SW 1271 (cell line): Measurements from ENCODE around the gene SIX1.
A peak's percentile ranks its signal among the peaks of the same experiment; 100 is the strongest.

Experiments
- DNase-seq, 2 experiments: peaks; one replicate each; lab custom pipeline; 2025; lab: John Stamatoyannopoulos, UW

The SIX1 gene

DNA sequence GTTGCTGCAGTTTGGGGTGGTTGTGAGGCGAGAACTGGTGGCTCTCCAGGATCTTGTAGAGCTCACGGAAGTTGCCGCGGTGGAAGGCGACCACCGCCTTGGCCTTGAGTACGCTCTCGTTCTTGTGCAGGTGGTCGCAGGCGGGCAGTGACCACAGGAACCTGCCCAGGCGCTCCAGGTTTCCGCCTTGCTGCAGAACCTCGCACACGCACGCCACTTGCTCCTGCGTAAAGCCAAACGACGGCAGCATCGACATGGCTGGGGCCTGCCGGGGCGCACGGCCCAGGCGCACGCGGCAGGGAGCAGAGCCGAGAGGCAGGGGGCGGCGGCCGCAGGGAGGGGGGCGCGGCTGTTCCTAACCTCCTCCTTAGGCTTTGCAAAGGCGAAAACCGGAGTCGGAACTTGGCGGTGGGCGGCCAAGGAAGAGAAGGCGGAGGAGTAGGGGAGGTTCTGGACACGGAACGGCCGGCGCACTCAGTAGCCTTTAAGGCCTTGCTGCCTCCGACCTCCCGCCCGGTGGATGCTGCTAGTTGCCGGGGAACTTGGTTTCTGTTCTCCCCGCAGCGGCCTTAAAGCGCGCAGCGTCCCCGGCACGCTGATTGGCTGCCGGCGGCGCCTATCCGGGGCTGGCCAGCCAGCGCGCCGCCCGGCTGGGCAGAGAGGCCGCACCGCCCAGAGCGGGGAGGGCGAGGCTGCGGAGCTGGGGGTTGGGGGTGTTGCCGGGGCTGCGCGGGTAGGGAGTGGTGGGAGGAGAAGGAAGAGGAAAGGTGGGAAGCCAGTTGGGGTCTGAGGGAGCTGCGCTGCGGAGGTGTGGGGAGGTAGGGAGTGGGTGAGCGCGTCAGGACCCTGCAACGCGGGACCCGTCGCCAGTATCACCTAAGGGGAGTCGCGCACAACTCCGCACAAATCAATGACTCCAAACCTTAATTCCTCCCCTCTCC, at the start of gene SIX1:
TSS of gene SIX1 (minus strand) at position 544 of the 941 bp plus-strand sequence. CDS start at position 256, 288 bp downstream.
- peak; percentile 31 to 84 for DNase-seq

DNA sequence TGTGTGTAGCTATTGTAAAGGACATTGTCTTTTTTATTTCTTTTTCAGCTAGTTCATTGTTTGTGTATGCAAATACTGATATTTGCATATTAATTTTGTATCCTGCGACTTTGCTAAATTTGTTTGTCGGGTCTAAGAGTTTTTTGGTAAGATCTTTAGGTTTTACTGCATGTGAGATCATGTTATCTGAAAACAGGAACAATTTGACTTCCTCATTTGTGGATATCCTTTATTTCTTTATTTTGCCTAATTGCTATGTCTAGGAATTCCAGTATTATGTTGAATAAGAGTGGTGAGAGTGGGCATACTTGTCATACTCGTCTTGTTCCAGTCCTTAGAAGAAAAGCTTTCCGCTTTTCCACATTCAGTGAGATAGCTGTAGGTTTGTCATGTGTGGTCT, 46.0 kb upstream of the SIX1 start:
- no peak for DNase-seq

DNA sequence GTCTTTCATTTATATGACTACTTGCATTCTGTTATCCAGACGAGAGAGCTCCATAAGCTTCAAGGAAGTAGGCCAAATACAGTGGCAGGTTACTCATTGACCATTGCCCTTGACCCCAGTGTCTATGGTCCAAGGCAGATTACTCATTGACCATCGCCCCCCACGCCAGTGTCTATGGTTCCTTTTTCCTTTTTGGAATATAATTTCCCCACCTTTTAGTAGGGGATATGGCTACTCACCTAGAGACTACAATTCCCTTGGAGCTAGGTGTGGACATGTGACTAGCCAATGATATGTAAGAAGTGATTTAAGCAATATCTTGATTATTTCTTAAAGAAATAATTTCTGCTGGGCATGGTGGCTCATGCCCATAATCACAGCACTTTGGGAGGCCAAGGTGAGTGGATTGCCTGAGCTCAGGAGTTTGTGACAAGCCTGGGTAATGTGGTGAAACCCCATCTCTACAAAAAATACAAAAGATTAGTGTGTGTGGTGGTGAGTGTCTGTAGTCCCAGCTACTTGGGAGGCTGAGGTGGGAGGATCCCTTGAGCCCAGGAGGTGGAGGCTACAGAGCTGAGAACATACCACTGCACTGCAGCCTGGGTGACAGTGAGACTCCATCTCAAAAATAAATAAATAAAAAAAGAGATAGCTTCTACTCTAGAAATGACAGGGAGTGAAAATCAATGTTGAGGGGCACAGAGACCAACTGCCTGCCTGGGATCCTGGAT, 42.3 kb upstream of the SIX1 start:
- DNase-seq = no peak

DNA sequence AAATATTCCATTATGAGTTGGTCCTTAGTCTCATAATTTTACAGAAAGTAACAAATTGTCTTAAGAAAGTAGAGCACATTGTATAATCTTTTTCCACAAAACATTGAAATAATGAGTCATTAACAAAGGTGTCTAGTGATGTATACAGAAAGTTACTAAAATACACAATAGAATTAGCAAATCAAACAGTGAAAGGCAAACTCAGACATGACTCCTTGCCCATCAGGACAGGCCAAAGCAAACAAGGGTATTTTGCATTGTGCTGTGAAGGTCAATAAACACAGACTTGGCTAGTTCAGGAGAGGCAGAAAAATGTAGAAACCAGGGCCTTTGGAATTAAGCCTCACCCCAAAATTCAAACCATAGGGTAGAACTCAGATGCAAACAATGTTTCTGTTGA, 37.6 kb upstream of the SIX1 start:
- DNase-seq = no peak

DNA sequence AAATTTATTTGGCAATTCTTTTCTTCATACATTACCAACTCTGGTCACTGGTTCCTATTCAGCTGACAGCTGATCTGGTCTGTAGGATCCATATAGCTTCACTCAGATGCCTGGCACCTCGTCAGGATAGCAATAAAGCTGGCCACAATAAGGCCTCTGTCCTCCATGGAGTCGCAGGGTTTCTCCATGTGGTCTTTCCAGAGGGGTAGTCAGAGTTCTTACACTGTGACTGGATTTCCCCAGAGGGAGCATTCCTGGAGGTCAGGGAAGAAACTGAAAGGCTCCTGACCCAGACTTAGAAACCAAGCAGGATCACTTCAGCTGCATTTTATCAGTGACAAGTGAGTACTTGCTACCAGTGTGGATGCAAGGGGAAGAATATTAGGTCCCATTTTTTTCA, 34.9 kb upstream of the SIX1 start:
- no peak for DNase-seq

DNA sequence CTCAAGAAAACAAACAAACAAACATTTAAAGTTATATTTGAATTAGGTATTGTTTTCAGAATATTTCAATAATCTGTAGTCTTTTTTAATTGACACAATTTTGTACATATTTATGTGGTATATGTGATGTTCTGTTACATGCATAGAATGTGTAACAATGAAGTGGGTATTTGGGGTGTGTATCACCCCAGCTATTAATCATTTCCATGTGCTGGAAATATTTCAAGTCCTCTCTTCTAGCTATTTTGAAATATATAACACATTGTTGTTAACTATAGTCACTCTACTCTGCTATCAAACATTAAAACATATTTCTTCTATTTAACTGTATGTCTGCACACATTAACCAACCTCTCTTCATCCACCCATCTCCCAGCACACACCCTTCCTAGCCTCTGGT, 32.0 kb upstream of the SIX1 start:
- DNase-seq = no peak

DNA sequence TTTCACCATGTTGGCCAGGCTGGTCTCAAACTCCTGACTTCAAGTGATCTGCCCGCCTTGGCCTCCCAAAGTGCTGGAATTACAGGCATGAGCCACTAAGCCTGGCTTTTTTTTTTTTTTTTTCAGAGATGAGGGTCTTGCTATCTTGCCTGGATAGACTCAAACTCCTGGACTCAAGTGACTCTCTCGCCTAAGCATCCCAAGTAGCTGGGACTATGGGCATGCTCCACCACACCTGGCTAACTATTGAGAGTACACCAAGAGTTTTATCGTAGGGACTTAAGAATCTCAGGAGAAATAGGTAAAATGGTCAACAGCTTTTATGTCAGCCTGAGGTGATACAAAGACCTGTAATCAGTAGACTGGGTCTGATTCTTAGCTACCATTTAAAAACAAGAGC, 31.2 kb upstream of the SIX1 start:
- DNase-seq = no peak

DNA sequence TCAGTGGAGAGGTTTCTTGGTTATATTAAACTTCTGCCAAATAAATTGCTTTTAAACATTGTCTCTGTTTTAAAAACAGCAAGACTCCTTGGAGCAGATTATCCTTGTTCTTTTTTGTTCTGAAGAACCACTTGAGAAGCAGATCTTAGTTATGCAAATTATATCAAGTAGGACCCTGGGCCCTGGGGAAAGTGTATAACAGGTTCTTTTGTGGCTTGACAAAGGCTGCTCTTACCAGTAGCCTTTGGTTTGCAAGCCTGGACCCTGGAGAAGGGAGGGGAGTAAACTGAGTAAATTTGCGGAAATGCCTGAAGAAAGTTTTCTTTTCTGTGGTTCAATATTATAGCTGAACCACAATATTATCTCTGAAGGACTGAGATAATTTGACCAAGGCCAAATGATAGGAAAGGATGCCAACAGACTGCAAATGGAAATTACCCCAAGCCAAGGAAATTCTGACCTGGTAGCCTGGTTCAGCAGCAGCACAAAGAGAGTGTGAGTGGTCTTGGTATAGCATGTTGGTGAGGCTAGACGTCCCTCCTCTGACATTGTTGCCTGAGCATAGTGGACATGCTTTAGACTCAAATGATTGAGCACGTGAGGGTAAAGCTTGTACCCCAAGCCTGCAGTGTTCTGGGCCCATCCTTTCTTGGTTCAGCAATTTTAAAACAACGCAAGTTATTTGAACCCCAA, 30.4 kb upstream of the SIX1 start:
- DNase-seq = no peak

DNA sequence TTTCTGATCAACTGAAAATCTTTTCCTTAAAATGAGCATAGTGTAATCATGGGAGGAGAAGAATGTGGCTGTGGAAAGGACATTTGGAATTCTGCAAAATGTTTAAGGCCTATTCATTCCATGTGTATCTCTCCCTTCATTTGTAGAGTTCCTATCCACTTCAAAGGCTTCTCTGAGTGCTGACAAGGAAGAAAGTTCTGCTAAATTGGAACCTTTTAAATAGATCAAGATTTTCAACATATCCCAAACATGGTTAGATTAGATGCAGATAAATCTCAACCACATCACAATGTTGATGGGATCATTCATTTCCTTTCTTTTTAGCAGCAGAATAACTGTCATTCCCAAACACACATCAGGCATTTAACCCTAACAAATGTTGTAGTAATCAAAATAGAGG, 28.4 kb upstream of the SIX1 start:
- no peak for DNase-seq

DNA sequence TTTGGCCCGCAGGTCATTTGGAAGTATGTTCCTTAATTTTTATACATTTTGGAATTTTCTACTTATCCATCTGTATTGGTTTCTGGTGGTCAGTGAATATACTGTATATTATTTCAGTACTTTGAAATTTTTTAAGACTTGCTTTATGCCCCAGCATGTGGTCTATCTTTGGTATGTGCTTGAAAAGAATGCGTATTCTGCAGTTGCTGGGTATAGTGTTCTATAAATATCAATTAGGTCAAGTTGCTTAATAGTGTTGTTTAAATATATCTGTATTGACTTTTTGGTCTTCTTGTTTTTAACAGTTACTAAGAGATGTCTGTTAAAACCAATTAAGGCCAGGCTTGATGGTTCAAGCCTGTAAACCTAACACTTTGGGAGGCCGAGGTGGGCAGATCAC, 21.7 kb upstream of the SIX1 start:
- no peak for DNase-seq

DNA sequence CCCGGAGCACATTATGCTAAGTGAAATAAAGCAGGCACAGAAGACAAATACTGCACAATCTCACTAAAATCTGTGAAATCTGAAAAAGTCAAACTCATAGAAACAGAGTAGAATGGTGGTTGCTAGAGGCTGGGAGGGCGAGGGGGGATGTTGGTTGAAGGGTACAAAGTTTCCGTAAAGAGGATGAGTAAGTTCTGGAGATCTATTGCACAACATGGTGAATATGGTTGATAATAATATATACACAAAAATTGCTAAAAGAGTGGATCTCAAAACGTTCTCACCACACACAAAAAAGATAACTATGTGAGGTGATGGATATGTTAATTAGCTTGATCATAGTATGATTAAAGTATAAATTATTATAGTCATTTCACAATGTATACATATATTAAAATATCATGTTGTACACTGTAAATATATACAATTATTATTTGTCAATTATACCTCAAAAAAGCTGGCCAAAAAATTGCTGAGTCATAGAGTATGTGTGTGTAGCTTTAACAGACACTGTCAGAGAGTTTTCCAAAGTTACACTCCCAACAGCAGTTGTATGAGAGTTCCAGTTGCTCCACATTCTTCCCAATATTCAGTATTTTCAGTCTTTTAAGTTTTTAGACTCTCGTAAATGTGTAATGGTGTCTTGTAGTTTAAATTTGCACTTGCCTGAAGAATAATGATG, 19.3 kb upstream of the SIX1 start:
- DNase-seq = no peak

DNA sequence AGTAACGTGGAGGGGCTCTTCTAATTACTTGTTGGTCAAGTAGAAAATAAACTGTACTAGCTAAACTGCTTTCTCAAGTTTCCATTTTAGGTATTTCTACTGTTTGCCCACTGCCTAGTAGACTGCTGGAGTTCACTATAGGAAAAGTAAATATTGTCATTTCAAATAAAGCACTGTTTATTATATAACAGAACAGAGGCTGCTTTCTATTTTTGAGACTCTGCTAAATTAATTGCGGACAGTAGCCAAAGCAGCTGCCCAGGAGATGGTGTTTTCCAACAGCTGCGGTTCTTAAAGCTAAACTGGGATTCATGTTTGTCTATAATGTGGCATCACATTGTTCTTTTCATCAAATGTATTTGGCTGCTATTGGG, 15.9 kb upstream of the SIX1 start:
- DNase-seq = no peak

DNA sequence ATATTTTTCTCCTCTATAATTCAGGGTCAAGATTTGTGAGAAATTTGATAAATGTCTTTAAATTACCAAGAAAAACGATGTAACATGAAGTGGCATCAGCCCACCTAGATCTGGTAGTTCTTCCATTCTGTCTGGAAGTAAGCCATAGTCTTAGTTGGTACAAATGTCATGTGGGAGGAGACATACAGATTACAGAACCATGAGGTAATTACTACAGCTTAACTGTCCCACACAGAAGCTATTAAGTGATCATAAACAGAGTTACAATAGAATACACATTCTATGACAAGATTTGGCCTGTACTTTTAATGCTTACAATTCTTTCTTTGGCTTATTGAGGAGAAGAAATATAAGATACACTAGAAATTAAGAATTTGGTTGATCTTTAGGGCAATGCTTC, 13.7 kb upstream of the SIX1 start:
- DNase-seq = no peak

DNA sequence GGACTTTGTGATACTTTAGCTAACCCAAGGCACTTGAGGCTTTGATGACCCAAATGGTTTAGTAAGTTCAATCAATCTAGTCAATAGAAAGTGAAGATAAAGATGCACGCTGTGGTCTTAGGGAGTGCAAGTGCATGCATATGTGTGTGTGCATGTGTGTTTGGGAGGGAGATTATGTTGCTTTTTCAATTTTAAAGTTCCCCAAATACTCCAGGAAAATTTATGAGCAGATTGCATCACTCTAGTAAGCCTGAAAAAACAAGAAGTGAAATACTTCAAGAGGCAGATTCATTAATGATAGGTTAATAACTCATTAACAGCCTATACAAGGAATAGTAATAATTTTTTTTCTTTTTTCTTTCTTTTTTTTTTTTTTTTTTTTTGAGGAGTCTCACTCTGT, 12.4 kb upstream of the SIX1 start:
- no peak for DNase-seq

DNA sequence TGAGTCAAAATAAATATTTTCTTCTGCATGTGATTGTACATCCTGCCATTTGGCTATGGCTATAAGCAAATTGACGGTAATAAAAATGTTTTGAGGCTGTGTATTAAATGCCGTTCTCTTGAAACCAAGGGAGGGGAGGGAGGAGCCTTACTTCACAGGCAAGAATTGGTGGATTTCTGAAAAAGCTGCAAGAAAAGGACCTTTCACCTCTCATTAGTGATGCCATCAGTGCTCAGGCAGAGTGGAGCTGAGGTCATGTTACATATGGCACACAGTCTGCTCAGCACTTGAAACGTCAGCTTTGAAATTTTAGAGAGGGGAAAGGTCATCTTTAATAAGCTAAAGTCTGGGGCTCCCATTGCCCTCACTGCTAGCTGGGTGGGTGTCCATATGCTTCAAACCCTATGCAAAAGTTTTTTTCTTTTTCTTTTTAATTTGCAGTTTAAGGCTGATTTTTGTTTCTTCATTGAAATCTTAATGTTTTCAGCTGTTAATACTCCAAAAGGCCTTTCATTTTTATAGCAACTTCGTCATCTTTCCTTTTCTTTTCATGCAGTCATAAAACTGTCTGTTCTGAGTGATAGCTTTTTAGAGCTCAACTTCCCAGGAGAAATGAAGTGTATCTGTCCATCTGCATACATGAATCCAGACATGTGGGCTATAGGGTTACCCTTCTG, 9.8 kb upstream of the SIX1 start:
- DNase-seq = no peak

DNA sequence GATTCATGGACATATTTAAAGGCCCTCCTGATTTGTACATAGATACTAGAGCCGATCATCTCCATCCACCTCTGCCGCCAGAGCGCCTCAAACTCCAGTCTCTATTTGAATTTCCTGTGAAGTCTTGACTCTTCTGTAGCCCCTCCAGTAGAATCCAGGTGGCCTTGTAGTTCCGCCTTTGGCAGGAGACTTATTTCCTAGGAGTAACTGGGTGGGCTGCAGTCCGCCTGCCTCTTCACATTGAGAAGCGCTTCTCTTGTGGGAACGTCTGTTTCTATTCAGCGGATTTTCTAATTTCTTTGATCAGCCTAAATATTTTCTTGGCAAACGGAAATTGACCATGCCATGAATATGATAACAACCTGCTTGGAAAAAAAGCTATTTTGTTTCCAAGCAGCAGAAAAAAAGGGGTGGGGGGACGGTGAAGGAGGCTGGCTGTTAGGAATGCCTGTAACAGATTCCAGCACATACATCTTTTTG, 9.0 kb upstream of the SIX1 start:
- no peak for DNase-seq

DNA sequence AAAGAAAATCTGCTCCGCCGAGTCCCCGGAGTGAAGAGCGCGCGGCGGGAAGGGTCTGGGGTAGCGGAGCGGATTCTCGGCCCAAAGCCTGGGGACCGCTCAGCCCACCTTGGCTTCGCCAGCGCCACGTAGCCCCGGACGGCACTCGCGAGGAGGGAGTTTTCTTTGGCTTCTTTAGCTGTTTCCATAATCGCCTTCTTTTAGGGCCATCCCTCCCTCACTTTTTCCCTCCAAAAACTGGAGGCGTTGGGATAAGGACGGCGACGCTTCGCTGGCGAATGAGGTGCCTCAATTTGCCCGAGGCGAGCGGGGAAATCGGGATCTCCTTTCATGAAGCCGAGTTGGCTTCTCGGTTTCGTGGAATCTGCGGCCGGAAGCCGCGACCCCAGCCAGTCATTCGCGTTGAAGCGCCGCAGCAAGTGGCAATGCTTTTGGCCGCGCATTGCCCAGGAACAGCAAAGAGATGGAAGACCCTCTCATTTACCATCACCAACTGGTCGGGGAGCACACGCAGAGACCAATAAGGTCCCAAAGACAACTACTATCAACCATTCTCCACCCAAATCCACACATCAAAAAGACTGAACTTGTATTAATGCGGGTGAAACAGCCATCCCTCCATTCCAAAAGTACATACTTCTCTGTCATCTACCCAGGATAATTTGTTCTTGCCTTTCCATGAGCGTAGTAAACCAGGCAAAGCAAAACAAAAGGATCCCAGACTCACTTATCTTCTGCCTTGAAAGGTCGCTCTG, 8.4 kb upstream of the SIX1 start:
- no peak for DNase-seq

DNA sequence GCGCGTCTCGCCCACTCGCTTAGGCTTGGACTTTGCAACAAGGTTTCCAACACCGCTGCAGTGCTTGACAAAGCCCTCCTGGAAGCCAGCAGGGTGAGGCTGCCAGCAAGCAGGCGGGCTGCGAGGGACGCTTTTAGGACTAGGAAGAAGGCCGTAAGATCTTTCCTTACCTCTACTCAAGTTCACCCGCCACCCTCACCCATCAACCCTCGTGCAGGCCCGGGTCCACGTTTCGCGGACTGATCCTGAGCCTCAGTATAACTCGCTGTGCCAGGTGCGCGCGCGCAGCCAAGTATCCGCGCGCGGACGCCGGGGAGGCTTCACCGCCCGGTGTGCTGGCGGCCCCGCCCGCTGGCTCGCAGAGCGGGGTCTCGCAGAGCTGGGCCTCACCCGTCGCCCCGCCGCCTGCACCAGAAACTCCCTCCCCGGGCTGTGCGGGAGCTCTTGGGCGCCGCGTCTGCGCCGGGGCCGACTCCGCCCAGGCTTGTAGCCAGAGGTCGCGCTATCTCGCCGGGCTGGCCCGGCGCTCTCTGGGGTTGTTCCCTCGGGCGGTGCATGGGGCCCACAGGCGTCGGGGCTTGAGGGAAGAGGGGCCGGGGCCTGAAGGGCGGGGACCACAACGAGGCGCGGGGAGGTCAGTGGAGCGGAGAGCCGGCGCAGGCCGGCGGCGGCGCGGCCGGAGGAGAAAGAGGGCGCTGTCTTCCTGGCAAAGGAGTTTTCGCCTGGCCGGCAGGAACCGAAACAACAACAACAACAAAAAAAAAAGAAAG, 7.6 kb upstream of the SIX1 start:
- peak; percentile 34 to 55 for DNase-seq

DNA sequence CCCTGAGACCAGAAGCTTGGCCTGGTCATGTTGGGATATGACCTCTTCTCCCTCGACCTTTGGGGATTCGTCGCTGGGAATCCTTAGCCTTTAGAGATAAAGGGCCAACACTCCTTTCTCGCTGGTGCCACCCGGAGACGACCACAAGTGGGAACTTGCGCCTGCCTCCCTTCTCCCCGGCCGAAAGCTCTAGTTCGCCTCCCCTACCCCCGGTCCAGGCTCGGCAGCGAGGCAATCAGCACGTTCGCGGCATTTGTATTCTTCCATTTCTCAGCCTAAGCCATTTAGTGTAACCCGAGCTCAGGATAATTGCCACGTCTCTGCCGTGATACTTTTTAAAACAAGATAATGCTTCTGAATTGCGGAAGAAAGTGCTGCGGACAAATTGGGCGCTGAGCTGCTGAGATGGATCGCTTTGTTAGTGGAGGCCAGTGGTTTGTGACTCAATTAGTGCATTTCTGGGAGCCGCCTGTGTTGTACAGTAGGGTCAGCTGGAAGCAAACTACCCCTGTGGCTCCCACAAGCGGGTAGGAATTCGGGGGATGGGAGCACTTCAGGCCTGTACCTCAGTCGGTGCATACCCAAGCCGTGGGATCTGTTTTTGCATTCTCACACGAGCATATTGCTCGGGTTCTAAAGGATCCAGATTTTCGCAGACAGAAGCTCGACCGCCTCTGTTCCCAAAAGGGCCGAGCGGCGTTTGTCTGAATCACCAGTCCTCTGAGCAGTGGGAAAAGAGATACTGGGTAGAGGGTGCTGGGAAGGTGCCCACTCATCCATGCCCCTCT, 6.8 kb upstream of the SIX1 start:
- DNase-seq = no peak
